GM06990 (cell line): ENCODE measurements around the gene M6PR.
"Not testable (repeated sequence)": the region's sequence is repeated elsewhere in the genome, so short reads cannot be mapped to it uniquely, and the experiment has no call there.

Source experiments
- DNase-seq: peaks from one replicate; pipeline ENCODE4 v3.0.0-alpha.2; 2011; ENCODE audit not compliant: insufficient read length; ENCODE audit errors: extremely low read depth
- H3K27me3 ChIP-seq: replicated peaks from 2 replicates; pipeline ENCODE4 v1.6.0; 2011; ENCODE audit warnings: low read length; ENCODE audit not compliant: control insufficient read depth, insufficient read depth
- H3K36me3 ChIP-seq: 2 replicates; pipeline ENCODE4 v1.5.1; 2011; ENCODE audit warnings: low read length; ENCODE audit not compliant: control insufficient read depth, insufficient read depth
- H3K4me3 ChIP-seq: replicated peaks from 2 replicates; pipeline ENCODE4 v1.5.1; 2011; ENCODE audit warnings: low read depth, mild to moderate bottlenecking, control low read depth, low read length
- CTCF ChIP-seq: IDR thresholded peaks from 2 replicates; pipeline ENCODE4 v1.5.1; 2011; ENCODE audit warnings: low read length, control low read depth, mild to moderate bottlenecking, inconsistent platforms; ENCODE audit not compliant: insufficient read depth, poor library complexity, severe bottlenecking

M6PR gene

GRCh38 chr12:8904665-8905064 is 44.8 kb downstream of the M6PR start:
- Histone ChIP-seq H3K36me3 (no peaks in the 10 kb centered on the region), H3K27me3 (no peaks in the 10 kb centered on the region), H3K4me3 (no peak overlapping the region)
- TF ChIP-seq CTCF = no peak
- DNase-seq = no peak

- Histone ChIP-seq H3K27me3 (no peaks in the 10 kb centered on the region), H3K36me3 (no peaks in the 10 kb centered on the region), H3K4me3 (no peak overlapping the region)
- DNase-seq = no peak
- TF ChIP-seq CTCF = no peak
Measured at GRCh38 chr12:8903646-8904045, 45.8 kb downstream of the M6PR start.

GRCh38 chr12:8902703-8903102 is 46.7 kb downstream of the M6PR start:
- not testable (repeated sequence) for DNase-seq, H3K36me3 ChIP-seq, H3K4me3 ChIP-seq, H3K27me3 ChIP-seq

GRCh38 chr12:8899830-8900229 is 49.6 kb downstream of the M6PR start:
- Histone ChIP-seq H3K4me3 (no peak overlapping the region), H3K27me3 (no peaks in the 10 kb centered on the region), H3K36me3 (no peaks in the 10 kb centered on the region)
- no peak for TF ChIP-seq CTCF
- DNase-seq = no peak

- no peaks in the 10 kb centered on the region for H3K36me3 ChIP-seq
- no peak overlapping the region for H3K4me3 ChIP-seq
Measured at GRCh38 chr12:8897081-8897480, 52.4 kb downstream of the M6PR start.

GRCh38 chr12:8894986-8895385 is 54.5 kb downstream of the M6PR start:
- Histone ChIP-seq H3K4me3 (no peak overlapping the region), H3K27me3 (no peaks in the 10 kb centered on the region), H3K36me3 (no peaks in the 10 kb centered on the region)
- no peak for TF ChIP-seq CTCF
- no peak for DNase-seq

More at GRCh38 chr12:8897081-8897480, 52.4 kb downstream of the M6PR start:
- TF ChIP-seq CTCF = no peak
- DNase-seq = no peak
- H3K27me3 ChIP-seq = no peaks in the 10 kb centered on the region
